Ovary (tissue), 3 donors: ENCODE results near the gene NCAPH2.

ENCODE experiments used
- CTCF ChIP-seq, 3 donors: fragments of 450-650 bp in 2 of 3; fragments of 200-600 bp in 1 of 3; IDR thresholded peaks; one replicate each; pipeline versions ENCODE4 v1.5.1 to v1.8.0; 2016 to 2022; ENCODE audit warnings: antibody characterized with exemption in 3 of 3, mild to moderate bottlenecking in 1 of 3
- EP300 ChIP-seq: sonication (generic); formaldehyde crosslinking; IDR thresholded peaks from one replicate; pipeline ENCODE4 v1.6.1; 2017; ENCODE audit warnings: antibody characterized with exemption
- POLR2A ChIP-seq: fragments of 450-650 bp; IDR thresholded peaks from one replicate; pipeline ENCODE4 v1.6.1; 2017; ENCODE audit warnings: antibody characterized with exemption, mild to moderate bottlenecking, moderate library complexity
- donor health status: DM: no; HTN: no; CAD: no.

DNA sequence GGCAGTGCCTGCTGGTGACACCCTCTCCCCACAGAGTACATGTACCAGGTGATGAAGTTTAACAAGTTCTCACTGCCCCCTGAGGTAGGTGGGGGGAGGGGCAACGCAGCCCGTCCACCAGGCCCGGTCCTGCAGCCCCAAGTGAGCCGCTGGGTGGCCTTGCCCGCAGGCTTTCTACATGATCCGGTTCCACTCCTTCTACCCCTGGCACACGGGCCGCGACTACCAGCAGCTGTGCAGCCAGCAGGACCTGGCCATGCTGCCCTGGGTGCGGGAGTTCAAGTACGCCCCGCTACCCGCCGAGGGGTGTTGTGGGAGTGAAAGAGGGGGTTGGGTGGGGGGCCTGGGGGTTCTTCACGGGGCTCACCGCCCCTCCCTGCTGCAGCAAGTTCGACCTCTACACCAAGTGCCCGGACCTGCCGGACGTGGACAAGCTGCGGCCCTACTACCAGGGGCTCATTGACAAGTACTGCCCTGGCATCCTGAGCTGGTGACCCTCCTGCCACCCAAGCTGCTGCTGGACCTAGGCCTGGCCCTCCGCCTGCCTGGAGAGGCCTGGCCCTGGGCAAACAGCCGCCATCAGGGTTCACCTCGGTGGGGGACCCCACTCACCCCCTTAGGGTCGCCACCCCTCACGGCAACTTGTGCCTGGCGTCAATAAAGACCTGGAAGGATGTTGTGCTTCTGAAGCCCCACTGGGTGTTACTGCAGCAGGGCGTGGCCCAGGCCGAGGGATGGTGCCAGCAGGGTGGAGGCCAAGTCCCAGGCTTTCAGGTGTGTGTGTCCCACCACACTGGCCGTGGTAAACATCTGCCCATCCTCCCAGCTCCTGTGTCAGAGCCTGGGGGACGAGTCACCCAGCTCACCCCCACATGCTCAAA lies 18.4 kb upstream of the NCAPH2 start:
- no peak for TF ChIP-seq CTCF (IDR thresholded peaks at IDR 0.05)
- no peak for TF ChIP-seq POLR2A
- TF ChIP-seq EP300, result no peak
